ENCODE measurements around the gene FBXL13.
"Not testable (repeated sequence)": the region's sequence is repeated elsewhere in the genome, so short reads cannot be mapped to it uniquely, and the experiment has no call there.

The FBXL13 gene

DNA sequence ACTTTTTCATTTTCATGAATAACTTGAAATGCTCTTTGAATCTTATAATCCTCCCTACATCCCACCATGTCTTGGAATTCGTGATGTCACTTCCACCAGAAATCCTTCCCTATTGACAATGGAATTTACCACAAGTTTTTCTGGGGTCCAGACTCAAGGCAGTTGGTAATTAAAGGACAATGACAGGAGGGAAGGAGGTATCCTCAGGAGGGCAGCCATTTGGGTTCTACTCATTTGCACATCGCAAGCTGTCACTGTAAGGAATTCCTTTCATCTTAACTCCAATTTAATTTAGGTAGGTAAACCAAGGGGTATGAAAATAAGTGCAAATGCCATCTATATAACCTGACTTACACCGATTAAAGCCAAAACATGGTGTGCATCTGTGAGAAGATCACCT lies 139.9 kb downstream of the FBXL13 start:
- no peak for DNase-seq (ENCODE audit: low read depth)

GRCh38 chr7:102934239-102934638 lies 140.4 kb downstream of the FBXL13 start:
- DNase-seq (ENCODE audit: low read depth): no peak

DNA sequence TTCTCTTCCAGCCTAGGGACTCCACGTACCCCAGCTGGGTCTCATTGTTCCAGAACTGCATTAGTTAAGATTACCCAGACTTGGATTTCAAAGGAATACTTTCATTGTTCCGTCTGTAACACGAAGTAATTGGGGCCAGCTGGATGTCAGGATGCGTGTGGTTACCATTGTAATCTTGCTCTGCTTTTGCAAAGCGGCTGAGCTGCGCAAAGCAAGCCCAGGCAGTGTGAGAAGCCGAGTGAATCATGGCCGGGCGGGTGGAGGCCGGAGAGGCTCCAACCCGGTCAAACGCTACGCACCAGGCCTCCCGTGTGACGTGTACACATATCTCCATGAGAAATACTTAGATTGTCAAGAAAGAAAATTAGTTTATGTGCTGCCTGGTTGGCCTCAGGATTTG lies 140.8 kb downstream of the FBXL13 start:
- DNase-seq (ENCODE audit: low read depth): no peak

GRCh38 chr7:102931757-102932156 lies 142.8 kb downstream of the FBXL13 start:
- DNase-seq (ENCODE audit: low read depth): no peak

DNA sequence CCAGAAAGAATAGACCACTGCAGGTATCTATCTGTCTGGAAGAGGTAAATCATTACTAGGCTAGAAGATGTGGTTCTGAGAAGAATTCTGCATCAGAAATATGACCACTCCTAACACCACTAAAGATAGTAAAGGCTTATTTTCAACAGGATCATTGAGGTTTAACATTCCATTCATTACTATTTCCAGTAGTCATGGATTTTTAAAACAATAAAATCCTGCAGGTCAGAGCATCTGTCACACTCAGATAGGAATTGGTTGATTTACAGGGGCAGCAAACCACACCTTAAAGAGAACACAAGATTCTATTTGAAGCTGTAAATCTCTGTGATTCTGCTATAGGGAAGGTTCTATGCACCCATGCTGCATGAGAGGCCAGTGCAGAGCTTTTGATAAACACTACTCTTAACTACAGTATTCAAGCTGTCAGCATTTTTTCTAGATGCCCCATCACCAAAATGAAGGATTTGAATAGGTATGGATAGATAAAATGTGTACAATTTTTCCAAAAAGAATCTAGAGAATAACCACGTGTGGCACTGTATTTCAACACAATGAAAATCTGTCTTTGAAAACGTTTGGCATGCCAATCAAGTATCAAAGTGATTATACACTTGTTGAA lies 147.2 kb downstream of the FBXL13 start:
- DNase-seq (ENCODE audit: low read depth): no peak

- no peak for DNase-seq (ENCODE audit: low read depth)
Observed at GRCh38 chr7:102926783-102927140, 147.8 kb downstream of the FBXL13 start.

- no peak for DNase-seq (ENCODE audit: low read depth)
Observed at GRCh38 chr7:102925976-102926782, 148.4 kb downstream of the FBXL13 start.

DNA sequence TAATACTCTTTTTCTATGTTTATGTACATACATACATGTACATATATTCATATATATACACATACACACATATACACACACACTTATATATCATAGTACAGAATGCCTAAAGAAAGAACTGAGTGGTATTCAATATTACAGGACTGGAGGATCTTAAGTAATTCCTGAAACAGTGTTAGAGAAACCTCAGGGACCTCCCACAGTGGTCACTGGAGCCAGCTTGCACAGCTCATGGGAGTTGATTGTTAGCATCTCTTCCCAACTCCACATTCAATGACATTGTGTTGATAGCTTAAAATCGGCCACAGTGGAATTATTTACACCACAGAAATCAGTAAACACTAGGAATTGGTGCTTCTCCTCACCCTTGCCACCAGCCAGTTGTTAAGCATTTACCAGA lies 155.8 kb downstream of the FBXL13 start:
- no peak for DNase-seq (ENCODE audit: low read depth)

- no peak for DNase-seq (ENCODE audit: low read depth)
Observed at GRCh38 chr7:102917436-102918353, 156.9 kb downstream of the FBXL13 start.

- DNase-seq (ENCODE audit: low read depth): no peak
Observed at GRCh38 chr7:102916881-102917280, 157.7 kb downstream of the FBXL13 start.

DNA sequence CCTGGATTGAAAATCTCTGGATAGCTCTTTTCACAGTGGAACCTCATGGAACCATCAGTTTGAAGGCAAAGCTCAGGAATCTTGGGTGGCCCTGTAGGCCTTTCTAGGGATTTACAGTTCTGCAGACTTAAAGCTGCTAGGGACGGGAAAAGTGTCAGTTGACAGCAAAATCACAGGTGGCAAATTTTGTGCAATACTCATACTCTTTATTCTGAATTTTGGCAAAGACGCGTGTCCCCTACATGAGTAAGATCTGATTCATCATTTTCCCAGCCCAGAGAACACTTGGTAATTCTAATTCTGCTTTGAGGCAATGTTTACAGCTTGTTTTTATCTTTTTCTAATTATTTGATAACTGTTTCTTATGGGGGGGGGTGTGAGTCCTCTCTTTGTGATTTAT lies 158.2 kb downstream of the FBXL13 start:
- no peak for DNase-seq (ENCODE audit: low read depth)

DNA sequence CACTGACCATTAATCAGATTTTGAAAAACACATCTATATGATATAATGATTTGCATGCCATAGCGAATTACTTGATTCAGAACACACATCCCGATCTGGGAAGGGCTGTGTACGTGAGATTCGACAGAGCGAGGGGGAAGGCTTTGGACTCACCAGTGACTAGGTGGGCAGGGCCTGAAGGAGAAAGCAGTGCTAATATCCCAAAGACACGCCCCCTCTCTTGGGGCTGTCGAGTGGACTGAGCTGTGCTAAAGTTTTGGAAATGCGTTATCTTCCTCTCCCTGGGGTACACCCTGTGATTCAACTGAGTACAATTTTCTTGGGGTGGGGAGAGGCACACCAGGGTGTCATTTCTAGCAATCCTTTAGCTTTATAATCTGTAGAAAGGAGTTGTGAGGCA lies 160.0 kb downstream of the FBXL13 start:
- no peak for DNase-seq (ENCODE audit: low read depth)

DNA sequence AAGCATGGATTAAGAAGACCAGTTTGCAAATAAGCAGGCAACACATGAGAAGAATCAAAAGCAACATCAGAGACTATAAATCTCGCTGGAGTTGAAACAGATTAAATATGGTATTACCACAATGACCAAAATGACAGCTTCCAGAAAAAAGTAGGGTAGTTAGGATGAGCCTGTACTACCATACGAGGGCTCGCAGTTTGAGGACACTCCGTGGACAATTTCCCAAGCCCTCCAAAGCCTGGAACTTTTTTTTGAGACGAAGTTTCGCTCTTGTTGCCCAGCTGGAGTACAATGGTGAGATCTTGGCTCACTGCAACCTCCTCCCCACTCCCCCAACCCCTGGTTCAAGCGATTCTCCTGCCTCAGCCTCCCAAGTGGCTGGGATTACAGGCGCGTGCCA lies 160.8 kb downstream of the FBXL13 start:
- DNase-seq (ENCODE audit: low read depth): no peak

- DNase-seq (ENCODE audit: low read depth): no peak
Observed at GRCh38 chr7:102912742-102913141, 161.9 kb downstream of the FBXL13 start, which contains the start of gene LRRC17. TSS of gene LRRC17 (plus strand) at chr7:102913000. CDS start at chr7:102933914, 20,914 bp downstream.

DNA sequence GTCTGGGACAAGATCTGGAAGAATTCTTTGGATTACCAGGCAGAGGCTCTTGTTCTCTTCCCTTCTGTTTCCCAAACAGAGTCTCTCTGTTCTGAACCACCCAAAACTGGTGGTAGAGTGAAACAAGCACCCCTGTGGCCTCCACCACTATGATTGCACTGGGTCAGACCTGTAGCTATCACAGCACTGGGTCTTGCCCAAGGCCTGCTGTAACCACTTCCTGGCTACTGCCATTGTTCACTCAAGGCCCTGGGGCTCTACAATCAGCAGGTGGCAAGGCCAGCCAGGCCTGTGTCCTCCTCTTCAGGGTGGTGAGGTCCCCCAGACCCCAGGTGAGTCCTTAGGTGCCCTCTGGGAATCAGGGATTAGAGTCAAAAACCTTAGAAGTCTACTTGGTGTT lies 165.9 kb downstream of the FBXL13 start:
- DNase-seq (ENCODE audit: low read depth): no peak

GRCh38 chr7:102903576-102903975 lies 171.0 kb downstream of the FBXL13 start:
- DNase-seq (ENCODE audit: low read depth): not testable (repeated sequence)

DNA sequence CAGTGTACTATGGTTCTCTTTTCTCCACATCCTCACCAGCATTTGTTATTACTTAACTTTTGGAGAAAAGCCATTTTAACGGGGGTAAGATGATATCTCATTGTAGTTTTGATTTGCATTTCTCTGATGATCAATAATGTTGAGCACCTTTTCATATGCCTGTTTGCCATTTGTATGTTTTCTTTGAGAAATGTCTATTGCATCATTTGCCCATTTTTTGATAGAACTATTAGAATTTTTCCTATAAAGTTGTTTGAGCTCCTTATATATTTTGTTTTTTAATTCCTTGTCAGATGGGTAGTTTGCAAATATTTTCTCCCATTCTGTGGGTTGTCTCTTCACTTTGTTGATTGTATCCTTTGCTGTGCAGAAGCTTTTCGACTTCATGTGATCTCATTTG lies 172.5 kb downstream of the FBXL13 start:
- DNase-seq (ENCODE audit: low read depth): not testable (repeated sequence)

DNA sequence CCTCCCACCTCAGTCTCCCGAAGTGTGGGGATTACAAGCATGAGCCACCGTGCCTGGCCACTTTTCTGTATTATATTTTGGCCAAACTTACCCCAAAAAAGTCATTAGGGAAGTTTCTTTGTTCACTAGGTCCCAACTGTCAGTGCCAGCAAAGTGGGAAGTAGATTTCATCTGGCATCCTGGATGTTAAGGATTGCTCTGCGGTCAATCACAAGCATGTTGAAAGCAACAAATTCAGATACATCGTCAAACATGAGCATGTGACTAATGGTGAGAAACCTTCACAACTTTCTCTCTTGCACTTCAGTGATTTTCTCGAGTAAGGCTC lies 176.1 kb downstream of the FBXL13 start:
- DNase-seq (ENCODE audit: low read depth): no peak

- no peak for DNase-seq (ENCODE audit: low read depth)
Observed at GRCh38 chr7:102897856-102898531, 176.6 kb downstream of the FBXL13 start.

DNA sequence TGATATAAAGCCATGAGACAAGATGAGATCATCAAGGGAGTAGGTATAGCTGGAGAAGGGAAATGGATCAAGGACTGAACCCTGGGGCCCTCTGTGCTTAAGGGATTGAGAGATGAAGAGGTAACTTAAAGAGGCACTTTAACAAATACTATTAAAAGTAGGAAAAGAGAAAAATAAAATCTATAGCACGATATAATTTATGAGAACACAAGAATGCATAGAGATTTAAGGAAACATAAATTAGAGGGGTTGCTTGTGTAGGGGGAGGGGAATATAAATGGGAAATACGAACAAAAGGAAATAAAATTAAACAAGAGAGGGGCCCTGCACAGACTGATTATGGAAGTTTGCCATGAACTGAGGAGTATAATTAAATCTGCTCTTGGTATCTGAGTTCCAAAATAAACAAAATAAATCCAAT lies 177.4 kb downstream of the FBXL13 start:
- no peak for DNase-seq (ENCODE audit: low read depth)

DNA sequence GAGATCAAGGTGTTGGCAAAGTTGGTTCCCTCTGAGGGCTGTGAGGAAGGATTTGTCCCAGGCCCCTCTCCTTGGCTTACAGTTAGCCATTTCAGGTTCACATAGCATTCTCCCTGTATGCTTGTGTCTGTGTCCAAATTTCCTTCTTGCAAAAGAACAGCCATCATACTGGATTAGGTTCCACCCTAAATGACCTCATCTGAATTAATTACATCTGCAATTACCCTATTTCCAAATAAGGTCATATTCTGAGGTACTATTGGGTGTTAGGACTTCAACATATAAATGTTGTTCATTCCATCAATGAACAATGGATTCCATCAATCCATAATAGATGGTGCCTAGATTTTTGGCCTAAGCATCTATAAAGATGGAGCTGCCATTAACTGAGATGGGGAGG lies 178.0 kb downstream of the FBXL13 start:
- DNase-seq (ENCODE audit: low read depth): no peak

DNA sequence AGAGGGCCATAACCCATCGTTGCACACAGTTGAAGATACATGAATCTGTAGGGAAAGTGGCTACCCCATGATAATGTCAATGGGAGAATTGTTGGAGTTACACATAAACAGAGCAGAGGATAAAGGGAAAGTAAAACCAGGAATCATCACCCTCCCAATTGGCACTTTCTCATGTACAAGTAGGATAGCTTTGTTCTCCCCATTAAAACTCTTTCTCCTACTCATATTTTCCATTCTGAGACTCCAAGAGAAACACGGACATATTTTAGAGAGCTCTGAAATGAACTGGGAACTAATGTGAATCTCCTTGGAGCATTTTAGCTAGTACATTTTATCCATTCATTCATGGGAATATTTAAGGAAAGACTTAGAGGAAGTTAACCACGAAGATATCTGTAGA lies 179.0 kb downstream of the FBXL13 start:
- DNase-seq (ENCODE audit: low read depth): no peak
